SJCRH30 (cell line): Measurements from ENCODE around the gene RAPGEF3. TPM values are rescaled to one million over a fixed set of nuclear protein-coding genes. Genes with fewer than 3 reads are reported as not detected.

Source experiments
- DNase-seq, 2 experiments: peaks; one replicate each; pipeline ENCODE4 v3.0.0-alpha.2; 2015 to 2020
- H3K27ac ChIP-seq: fragments of 250-450 bp; sonication (Bioruptor Pico); 2 replicates; pipeline ENCODE4 v1.5.1; 2020; ENCODE audit warnings: mild to moderate bottlenecking, moderate library complexity
- H3K27me3 ChIP-seq: fragments of 250-450 bp; sonication (Bioruptor Pico); 2 replicates; pipeline ENCODE4 v1.5.1; 2020; ENCODE audit warnings: mild to moderate bottlenecking, moderate library complexity
- H3K36me3 ChIP-seq: fragments of 250-450 bp; sonication (Bioruptor Pico); 2 replicates; pipeline ENCODE4 v1.5.1; 2020; ENCODE audit warnings: mild to moderate bottlenecking, moderate library complexity
- H3K4me1 ChIP-seq: fragments of 250-450 bp; sonication (Bioruptor Pico); 2 replicates; pipeline ENCODE4 v1.5.1; 2020; ENCODE audit warnings: mild to moderate bottlenecking, moderate library complexity
- H3K4me3 ChIP-seq: fragments of 250-450 bp; sonication (Bioruptor Pico); 2 replicates; pipeline ENCODE4 v1.5.1; 2020; ENCODE audit warnings: mild to moderate bottlenecking, moderate library complexity
- H3K9me3 ChIP-seq: fragments of 250-450 bp; sonication (Bioruptor Pico); replicated peaks from 2 replicates; pipeline ENCODE4 v1.5.1; 2020; ENCODE audit warnings: mild to moderate bottlenecking, moderate library complexity
- total RNA-seq: library from RNA; depleted of rRNA; stranded (reverse); fragments of >200 nt; shearing (Covaris generic); gene quantifications from 2 replicates; pipeline ENCODE4 v1.2.3, GENCODE V29; 2014; rRNA removed

RAPGEF3 gene, protein sequence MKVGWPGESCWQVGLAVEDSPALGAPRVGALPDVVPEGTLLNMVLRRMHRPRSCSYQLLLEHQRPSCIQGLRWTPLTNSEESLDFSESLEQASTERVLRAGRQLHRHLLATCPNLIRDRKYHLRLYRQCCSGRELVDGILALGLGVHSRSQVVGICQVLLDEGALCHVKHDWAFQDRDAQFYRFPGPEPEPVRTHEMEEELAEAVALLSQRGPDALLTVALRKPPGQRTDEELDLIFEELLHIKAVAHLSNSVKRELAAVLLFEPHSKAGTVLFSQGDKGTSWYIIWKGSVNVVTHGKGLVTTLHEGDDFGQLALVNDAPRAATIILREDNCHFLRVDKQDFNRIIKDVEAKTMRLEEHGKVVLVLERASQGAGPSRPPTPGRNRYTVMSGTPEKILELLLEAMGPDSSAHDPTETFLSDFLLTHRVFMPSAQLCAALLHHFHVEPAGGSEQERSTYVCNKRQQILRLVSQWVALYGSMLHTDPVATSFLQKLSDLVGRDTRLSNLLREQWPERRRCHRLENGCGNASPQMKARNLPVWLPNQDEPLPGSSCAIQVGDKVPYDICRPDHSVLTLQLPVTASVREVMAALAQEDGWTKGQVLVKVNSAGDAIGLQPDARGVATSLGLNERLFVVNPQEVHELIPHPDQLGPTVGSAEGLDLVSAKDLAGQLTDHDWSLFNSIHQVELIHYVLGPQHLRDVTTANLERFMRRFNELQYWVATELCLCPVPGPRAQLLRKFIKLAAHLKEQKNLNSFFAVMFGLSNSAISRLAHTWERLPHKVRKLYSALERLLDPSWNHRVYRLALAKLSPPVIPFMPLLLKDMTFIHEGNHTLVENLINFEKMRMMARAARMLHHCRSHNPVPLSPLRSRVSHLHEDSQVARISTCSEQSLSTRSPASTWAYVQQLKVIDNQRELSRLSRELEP
- total RNA-seq, result 0.49 and 0.68 TPM in 2 replicates

GRCh38 chr12:47758834-47759690 lies at the start of gene RAPGEF3:
Gene RAPGEF3, minus strand, starts transcription at chr12:47758880. Its CDS starts 324 bp downstream, at chr12:47758556.
- Histone ChIP-seq H3K36me3 (no peaks in the 10 kb centered on the region), H3K4me3 (peak within 1 kb of the TSS; percentile 63), H3K4me1 (peaks cover 6% of the 10 kb centered on the region), H3K27me3 (peaks cover 4% of the 10 kb centered on the region; the same call in 1 of the 2 replicates), H3K27ac (no peak within 1 kb of the TSS), H3K9me3 (no peaks in the 10 kb centered on the region)
- peak; percentile 85 to 87 for DNase-seq

- peaks cover 19% of the 10 kb centered on the region for H3K4me1 ChIP-seq
- no peaks in the 10 kb centered on the region for H3K9me3 ChIP-seq
- H3K27me3 ChIP-seq, result no peaks in the 10 kb centered on the region
- peaks cover 23% of the 10 kb centered on the region for H3K36me3 ChIP-seq
- DNase-seq, result peak; percentile 53 to 69
- H3K4me3 ChIP-seq, result no peak overlapping the region
- no peak overlapping the region; the same call in 1 of the 2 replicates for H3K27ac ChIP-seq
These were observed 49.4 kb upstream of the RAPGEF3 start for GRCh38 chr12:47808050-47808449.

GRCh38 chr12:47807338-47807737 lies 48.7 kb upstream of the RAPGEF3 start:
- Histone ChIP-seq H3K4me1 (peaks cover 14% of the 10 kb centered on the region), H3K36me3 (peaks cover 23% of the 10 kb centered on the region), H3K27me3 (no peaks in the 10 kb centered on the region), H3K9me3 (no peaks in the 10 kb centered on the region), H3K4me3 (no peak overlapping the region), H3K27ac (no peak overlapping the region)
- DNase-seq, result no peak

- Histone ChIP-seq H3K27ac (no peak overlapping the region), H3K4me1 (peaks cover 14% of the 10 kb centered on the region), H3K9me3 (no peaks in the 10 kb centered on the region), H3K4me3 (no peak overlapping the region), H3K27me3 (no peaks in the 10 kb centered on the region), H3K36me3 (peaks cover 17% of the 10 kb centered on the region)
- DNase-seq, result no peak
These were observed 46.7 kb upstream of the RAPGEF3 start for GRCh38 chr12:47805417-47805816.

DNA sequence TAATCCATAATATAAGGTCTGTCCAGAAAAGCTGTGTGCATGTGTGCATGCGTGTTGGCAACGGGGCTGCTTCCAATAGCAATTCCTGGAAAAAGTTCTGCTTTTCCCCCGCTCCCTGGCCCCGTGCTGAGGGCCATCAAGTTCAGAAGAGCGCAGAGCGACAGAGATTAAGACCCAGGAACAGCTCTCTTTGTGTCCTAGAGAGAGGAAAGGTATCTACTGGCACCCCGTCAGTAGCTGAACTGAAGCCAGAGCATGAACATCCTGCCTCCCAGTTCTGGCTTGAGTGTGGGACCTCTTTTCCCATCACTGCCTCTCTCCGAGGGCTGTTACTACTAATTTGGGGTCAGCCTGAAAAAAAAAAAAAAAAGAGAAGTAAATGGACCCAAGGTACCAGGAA lies 45.5 kb upstream of the RAPGEF3 start:
- DNase-seq, result no peak

DNA sequence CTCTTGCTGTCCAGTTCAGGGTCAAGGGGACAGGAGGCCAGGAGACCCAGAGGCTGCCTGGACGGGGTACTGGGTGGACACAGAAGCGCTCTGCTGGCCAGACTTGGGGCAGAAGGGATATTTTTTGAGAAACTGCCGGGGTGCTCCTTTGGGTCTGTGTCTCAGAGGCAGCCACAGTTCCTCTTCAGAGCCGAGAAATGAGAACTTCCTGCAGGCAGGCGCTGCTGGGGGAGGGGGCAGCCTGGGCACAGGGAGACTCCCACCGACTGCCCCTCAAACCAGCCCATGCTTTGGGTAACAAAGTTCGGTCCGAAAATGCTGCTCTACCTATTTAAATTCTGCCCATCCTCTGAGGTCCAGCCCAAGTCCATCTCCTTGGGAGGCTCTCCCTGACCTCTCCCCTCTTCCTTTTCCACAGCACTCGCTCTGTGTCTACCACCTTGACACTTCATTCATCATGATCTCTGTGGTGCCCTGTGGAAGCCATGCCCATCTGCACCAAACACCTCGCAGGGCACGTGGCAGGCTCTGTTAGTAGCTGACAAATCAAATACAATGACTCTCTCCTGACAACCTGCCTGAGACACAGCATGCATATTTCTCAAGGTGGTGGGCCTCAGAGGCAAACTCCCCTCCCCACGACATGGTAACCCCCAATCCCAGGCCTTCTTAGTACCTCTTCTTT lies 44.7 kb upstream of the RAPGEF3 start:
- peaks cover 17% of the 10 kb centered on the region for H3K36me3 ChIP-seq
- H3K27me3 ChIP-seq, result no peaks in the 10 kb centered on the region
- H3K27ac ChIP-seq, result no peak overlapping the region
- H3K4me3 ChIP-seq, result no peak overlapping the region
- no peaks in the 10 kb centered on the region for H3K9me3 ChIP-seq
- peaks cover 8% of the 10 kb centered on the region for H3K4me1 ChIP-seq
- DNase-seq, result no peak

More for the DNA sequence above, 45.5 kb upstream of the RAPGEF3 start:
- H3K36me3 ChIP-seq, result peaks cover 17% of the 10 kb centered on the region
- H3K4me3 ChIP-seq, result no peak overlapping the region
- no peak overlapping the region for H3K27ac ChIP-seq
- no peaks in the 10 kb centered on the region for H3K27me3 ChIP-seq
- H3K4me1 ChIP-seq, result peaks cover 14% of the 10 kb centered on the region
- no peaks in the 10 kb centered on the region for H3K9me3 ChIP-seq

DNA sequence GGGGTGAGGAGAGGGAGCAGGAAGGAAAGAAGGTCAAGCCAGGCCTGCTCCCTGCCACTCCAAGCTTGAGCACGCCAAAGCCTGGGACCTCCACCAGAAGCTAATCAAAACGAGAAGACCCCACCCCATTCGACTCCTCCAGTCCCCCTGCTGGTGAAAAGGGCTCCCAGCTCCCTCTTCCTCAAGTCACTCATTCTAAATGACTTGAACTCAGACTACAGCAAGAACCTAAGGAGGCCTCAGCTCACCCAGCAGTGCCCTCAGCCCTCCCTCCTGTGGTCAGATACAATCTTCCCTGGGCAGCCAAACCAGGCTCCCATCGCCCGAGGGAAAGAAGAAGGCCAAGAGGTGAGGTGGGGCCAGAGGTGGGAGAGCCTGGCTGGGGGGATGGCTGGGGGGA lies 43.6 kb upstream of the RAPGEF3 start:
- no peaks in the 10 kb centered on the region for H3K9me3 ChIP-seq
- H3K27me3 ChIP-seq, result no peaks in the 10 kb centered on the region
- no peak overlapping the region for H3K27ac ChIP-seq
- peaks cover 17% of the 10 kb centered on the region for H3K36me3 ChIP-seq
- H3K4me3 ChIP-seq, result no peak overlapping the region
- no peak for DNase-seq
- no peaks in the 10 kb centered on the region for H3K4me1 ChIP-seq

DNA sequence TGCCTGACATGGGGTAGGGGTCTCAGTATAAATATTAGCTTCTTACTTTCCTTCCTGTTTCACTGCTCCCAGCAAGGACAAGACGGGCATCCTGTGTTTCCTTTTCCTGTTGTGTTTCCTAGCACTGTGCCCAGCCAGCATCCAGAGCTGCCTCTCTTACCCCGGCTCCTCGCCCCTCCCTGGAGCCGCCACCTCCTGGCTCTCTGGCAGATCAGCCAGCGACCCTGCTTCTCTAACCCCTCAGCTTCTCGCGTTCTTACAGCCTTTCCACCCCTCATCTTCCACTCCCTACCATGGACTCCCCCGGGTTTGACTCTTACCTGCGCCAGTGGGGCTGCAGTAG lies 43.2 kb upstream of the RAPGEF3 start:
- Histone ChIP-seq H3K4me3 (no peak overlapping the region), H3K4me1 (no peaks in the 10 kb centered on the region), H3K27ac (no peak overlapping the region), H3K36me3 (peaks cover 19% of the 10 kb centered on the region), H3K9me3 (no peaks in the 10 kb centered on the region), H3K27me3 (no peaks in the 10 kb centered on the region)
- DNase-seq, result no peak

- Histone ChIP-seq H3K4me1 (no peaks in the 10 kb centered on the region), H3K4me3 (no peak overlapping the region), H3K36me3 (peaks cover 20% of the 10 kb centered on the region), H3K9me3 (no peaks in the 10 kb centered on the region), H3K27me3 (no peaks in the 10 kb centered on the region), H3K27ac (no peak overlapping the region)
- DNase-seq, result no peak
These were observed 42.7 kb upstream of the RAPGEF3 start for GRCh38 chr12:47801170-47801903.

- no peaks in the 10 kb centered on the region for H3K27me3 ChIP-seq
- H3K36me3 ChIP-seq, result peaks cover 23% of the 10 kb centered on the region
- H3K4me1 ChIP-seq, result no peaks in the 10 kb centered on the region
- no peak overlapping the region for H3K4me3 ChIP-seq
- no peaks in the 10 kb centered on the region for H3K9me3 ChIP-seq
- DNase-seq, result no peak
- H3K27ac ChIP-seq, result no peak overlapping the region
These were observed 41.9 kb upstream of the RAPGEF3 start for GRCh38 chr12:47800582-47800981.

GRCh38 chr12:47799357-47799955 lies 40.8 kb upstream of the RAPGEF3 start:
- Histone ChIP-seq H3K4me3 (no peak overlapping the region), H3K36me3 (peaks cover 28% of the 10 kb centered on the region), H3K9me3 (no peaks in the 10 kb centered on the region), H3K27me3 (no peaks in the 10 kb centered on the region), H3K4me1 (no peaks in the 10 kb centered on the region), H3K27ac (no peak overlapping the region)
- DNase-seq, result no peak

DNA sequence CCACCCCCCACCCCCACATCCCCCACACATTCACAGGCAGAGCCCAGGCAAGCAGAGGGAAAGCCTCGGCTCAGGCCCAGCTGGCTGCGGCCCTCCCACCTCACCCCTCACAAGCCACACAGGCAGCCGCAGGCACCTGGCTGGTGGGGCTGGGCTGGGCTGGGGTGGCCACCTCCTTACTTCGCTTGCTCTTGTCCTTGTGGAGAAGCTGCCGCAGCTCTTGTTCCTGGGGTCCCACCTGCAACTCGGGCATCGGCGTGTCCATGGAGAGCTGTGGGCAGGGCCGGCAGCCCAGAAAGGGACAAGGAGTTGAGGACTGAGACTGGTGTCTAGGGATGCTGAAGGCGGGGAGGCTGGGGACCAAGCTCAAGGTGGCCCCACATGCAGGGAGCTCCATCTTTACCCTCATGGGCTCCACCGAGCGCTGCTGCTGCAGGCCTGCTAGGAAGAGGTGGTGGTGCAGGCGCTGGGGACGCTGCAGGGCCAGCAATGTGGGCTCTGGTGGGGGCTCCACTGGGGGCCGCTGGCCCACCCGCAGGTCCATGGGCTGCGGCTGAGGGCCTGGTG lies 39.8 kb upstream of the RAPGEF3 start:
- Histone ChIP-seq H3K27me3 (no peaks in the 10 kb centered on the region), H3K9me3 (no peaks in the 10 kb centered on the region), H3K4me1 (no peaks in the 10 kb centered on the region), H3K27ac (no peak overlapping the region), H3K36me3 (peaks cover 25% of the 10 kb centered on the region), H3K4me3 (no peak overlapping the region)
- DNase-seq, result no peak

- peak in 1 of 2 experiments; percentile 48 for DNase-seq
- H3K9me3 ChIP-seq, result no peaks in the 10 kb centered on the region
- H3K4me3 ChIP-seq, result no peak overlapping the region
- H3K36me3 ChIP-seq, result peaks cover 30% of the 10 kb centered on the region
- no peaks in the 10 kb centered on the region for H3K4me1 ChIP-seq
- no peaks in the 10 kb centered on the region for H3K27me3 ChIP-seq
- H3K27ac ChIP-seq, result no peak overlapping the region
These were observed 38.8 kb upstream of the RAPGEF3 start for GRCh38 chr12:47797441-47797840.
